Breast epithelium (tissue), 3 donors: ENCODE data around the gene OSBPL6.

Experiments used
- POLR2A ChIP-seq: fragments of 450-650 bp; IDR thresholded peaks from one replicate; pipeline ENCODE4 v1.6.1; 2016; ENCODE audit warnings: antibody characterized with exemption, mild to moderate bottlenecking, moderate library complexity
- POLR2AphosphoS5 ChIP-seq, 3 donors: sonication (generic); formaldehyde crosslinking; IDR thresholded peaks; one replicate each; pipeline ENCODE4 v1.6.1; 2017; ENCODE audit warnings: antibody characterized with exemption in 3 of 3
- TF ChIP-seq, protein P1 (sequence below), 3 donors: fragments of 450-650 bp; IDR thresholded peaks; one replicate each; pipeline ENCODE4 v1.5.1; 2016 to 2017; ENCODE audit warnings: antibody characterized with exemption in 3 of 3, mild to moderate bottlenecking in 3 of 3, moderate library complexity in 3 of 3

DNA sequence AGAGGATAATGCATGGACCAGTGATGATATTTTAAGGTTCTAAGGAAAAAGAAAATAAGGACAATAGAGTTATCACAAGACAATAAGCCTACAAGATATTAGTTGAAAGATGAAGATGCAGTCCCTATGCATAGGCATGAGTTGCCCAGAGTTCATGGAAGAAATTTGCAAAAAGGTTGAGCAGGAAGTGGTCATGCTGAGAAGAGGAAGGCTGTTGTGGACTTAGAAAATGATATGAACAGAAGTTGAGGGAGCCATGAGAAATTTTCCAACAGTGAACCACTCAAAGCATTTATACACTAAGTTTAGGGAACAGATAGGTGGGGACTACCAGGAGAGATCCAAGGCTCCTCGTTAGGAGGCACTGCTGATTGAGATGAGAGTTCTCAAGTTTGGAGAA, 3.5 kb downstream of the OSBPL6 start:
- TF ChIP-seq, protein P1, sequence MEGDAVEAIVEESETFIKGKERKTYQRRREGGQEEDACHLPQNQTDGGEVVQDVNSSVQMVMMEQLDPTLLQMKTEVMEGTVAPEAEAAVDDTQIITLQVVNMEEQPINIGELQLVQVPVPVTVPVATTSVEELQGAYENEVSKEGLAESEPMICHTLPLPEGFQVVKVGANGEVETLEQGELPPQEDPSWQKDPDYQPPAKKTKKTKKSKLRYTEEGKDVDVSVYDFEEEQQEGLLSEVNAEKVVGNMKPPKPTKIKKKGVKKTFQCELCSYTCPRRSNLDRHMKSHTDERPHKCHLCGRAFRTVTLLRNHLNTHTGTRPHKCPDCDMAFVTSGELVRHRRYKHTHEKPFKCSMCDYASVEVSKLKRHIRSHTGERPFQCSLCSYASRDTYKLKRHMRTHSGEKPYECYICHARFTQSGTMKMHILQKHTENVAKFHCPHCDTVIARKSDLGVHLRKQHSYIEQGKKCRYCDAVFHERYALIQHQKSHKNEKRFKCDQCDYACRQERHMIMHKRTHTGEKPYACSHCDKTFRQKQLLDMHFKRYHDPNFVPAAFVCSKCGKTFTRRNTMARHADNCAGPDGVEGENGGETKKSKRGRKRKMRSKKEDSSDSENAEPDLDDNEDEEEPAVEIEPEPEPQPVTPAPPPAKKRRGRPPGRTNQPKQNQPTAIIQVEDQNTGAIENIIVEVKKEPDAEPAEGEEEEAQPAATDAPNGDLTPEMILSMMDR (IDR thresholded peaks at IDR 0.05): no peak
- TF ChIP-seq POLR2A (no peak), POLR2AphosphoS5 (IDR thresholded peaks at IDR 0.05) (no peak)
